GM18505 (cell line): ENCODE data around the gene KCTD11.
"Not testable (repeated sequence)": the region's sequence is repeated elsewhere in the genome, so short reads cannot be mapped to it uniquely, and the experiment has no call there.

Experiments used
- ATAC-seq: cut with Tn5 transposase; IDR thresholded peaks from one replicate; pipeline ENCODE4 v1.9.1; 2021; ENCODE audit not compliant: unreplicated experiment
- POLR2A ChIP-seq: IDR thresholded peaks from 4 replicates; pipeline ENCODE4 v1.6.1; 2011; ENCODE audit warnings: borderline replicate concordance; ENCODE audit not compliant: insufficient read depth, insufficient read length; ENCODE audit errors: extremely low read depth

The KCTD11 gene

DNA sequence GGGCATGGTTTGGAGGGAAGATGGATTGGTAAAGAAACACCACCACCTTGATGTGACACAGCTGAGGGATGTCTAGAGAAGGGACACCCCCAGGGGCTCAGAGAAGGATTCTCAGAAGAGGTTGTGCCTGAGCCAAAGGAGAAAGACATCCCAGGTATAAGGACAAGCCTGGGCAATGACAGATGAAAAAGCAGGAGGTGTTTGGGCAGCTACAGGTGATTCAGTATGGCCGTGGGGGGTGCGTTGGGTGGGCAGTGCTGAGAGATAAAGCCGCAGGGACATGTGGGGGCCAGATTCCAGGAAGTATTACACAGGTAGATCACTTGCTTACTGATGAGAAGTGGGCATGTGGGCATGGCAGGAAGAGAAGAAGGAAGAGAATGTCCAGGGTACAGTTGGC lies 9.9 kb downstream of the KCTD11 start:
- ATAC-seq, result no peak
- TF ChIP-seq POLR2A, result no peak

GRCh38 chr17:7363311-7363710 lies 11.3 kb downstream of the KCTD11 start:
- no peak for ATAC-seq
- TF ChIP-seq POLR2A, result no peak

- not testable (repeated sequence) for ATAC-seq
Observed at GRCh38 chr17:7365963-7366362, 14.0 kb downstream of the KCTD11 start.

DNA sequence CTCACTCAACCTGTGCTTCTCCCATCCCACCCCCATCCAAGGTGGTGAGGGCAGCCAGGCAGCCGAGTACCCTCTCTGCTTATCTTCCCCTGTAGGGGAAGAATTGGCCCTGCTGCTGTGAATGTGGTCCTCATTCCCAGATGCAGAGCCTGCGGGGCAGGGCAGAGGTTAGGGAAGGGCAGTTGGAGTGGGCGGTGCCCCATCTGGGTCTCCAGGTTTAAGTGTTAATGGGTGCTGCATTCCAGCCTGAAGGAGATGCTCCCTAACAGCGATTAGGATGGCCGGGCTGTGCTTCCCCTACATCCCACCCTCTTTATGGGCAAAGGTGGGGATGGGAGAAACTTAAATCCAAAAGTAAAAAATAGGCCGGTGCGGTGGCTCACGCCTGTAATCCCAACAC lies 15.1 kb downstream of the KCTD11 start:
- TF ChIP-seq POLR2A, result no peak
- ATAC-seq, result no peak

GRCh38 chr17:7367918-7368598 lies 16.1 kb downstream of the KCTD11 start:
- no peak for TF ChIP-seq POLR2A
- no peak for ATAC-seq

GRCh38 chr17:7368599-7368994 lies 16.6 kb downstream of the KCTD11 start:
- ATAC-seq, result not testable (repeated sequence)

- no peak for ATAC-seq
- no peak for TF ChIP-seq POLR2A
Observed at GRCh38 chr17:7369825-7370224, 17.9 kb downstream of the KCTD11 start.

DNA sequence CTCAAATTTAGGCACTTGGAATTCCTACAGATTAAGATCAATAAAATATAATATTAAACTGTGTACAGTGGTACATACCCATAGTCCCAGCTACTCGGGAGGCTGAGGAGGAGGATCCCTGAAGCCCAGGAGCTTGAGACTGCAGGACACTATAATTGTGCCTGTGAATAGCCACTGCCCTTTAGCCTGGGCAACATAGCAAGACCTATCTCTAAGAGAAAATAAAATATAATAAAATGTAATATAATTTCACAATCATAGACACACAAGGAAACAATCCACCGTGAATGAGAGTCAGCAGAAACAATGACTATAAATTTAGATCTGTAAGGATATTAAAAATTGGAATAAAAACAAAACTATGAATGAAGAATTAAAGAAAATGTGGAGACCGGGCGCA lies 18.9 kb downstream of the KCTD11 start:
- no peak for TF ChIP-seq POLR2A

GRCh38 chr17:7374353-7374752 lies 22.4 kb downstream of the KCTD11 start:
- TF ChIP-seq POLR2A, result no peak
- ATAC-seq, result no peak

More for the DNA sequence above, 18.9 kb downstream of the KCTD11 start:
- ATAC-seq, result no peak

DNA sequence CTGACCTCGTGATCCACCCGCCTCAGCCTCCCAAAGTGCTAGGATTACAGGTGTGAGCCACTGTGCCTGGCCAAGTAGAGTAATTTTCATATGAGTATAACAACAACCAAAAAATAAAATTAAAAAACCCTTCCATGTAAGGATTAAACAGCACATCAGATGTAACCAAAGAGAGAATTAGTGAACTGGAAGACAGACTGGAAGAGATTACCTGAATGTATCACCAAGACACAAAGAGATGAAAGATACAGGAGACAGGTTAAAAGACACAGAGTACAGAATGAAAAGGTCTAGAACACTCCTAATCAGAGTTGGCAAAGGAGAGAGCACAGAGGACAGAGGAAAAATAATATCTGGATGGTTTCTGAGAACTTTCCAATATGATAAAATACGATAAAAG lies 27.2 kb downstream of the KCTD11 start:
- TF ChIP-seq POLR2A, result no peak

GRCh38 chr17:7380321-7380720 lies 28.4 kb downstream of the KCTD11 start:
- TF ChIP-seq POLR2A, result no peak
- no peak for ATAC-seq

More for the DNA sequence above, 27.2 kb downstream of the KCTD11 start:
- no peak for ATAC-seq

DNA sequence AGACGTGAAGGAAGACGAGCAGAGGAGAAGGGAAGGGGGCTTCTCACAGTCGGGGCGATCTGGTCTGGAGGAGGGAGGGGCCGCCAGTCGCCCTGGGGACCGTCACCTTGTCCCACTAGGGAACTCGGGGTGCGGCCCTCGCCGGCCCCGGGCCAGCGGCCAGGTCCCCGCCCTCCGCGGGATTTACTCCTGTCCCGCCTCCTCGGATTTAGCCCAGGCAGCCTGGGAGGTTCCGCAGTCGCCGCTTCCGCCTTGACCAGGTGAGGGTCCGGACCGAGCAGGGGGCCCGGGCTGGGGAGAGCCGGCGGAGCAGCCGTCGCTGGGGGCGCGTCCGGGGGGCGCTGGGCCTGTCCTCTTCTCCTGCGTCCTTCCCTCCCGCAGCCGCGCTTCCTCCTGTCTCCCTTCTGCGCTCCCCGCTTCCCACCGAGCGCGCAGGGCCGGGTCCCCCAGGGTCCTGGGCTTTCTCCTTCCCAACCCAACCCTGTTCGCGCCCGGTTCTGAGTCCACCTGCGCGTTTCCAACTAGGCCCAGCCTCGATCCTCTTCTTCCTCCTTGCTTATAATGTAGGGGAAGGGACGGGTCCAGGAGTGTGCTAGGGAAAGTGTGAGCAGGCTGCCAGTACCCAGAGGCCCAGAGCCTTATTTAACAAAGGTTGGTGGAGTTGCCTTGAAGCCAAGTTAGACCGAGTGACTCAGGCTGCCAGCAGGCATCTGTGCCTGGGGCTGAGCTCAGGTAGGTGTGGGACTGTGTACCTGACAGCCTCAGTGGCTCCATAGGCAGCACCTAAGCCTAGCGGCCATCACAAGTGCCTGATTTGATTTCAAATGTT lies 29.1 kb downstream of the KCTD11 start, which contains the start of gene TNK1:
TSS of gene TNK1 (plus strand) at position 235 of the 829 bp plus-strand sequence. CDS start 1,838 bp downstream, outside the sequence.
- no peak for TF ChIP-seq POLR2A
- ATAC-seq, result no peak

DNA sequence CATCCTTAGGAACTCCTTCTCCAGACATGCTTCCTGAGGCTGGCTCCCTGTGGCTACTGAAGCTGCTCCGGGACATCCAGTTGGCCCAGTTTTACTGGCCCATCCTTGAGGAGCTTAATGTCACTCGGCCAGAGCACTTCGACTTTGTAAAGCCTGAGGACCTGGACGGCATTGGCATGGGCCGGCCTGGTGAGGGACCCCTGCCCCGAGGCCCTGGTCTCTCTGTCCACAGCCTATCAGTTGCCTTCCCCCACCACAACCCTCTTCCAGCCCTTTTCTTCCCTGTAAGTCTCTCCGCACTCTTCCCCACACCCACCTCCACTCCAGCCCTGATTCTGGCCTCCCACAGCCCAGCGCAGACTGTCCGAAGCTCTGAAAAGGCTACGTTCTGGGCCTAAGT lies 30.9 kb downstream of the KCTD11 start:
- ATAC-seq, result no peak
- no peak for TF ChIP-seq POLR2A

- TF ChIP-seq POLR2A, result no peak
- ATAC-seq, result no peak
Observed at GRCh38 chr17:7383371-7383741, 31.4 kb downstream of the KCTD11 start.
